ENCODE data around the gene COG1. TPM values are rescaled to one million over a fixed set of nuclear protein-coding genes. Genes with fewer than 3 reads are reported as not detected.

Gene COG1
- total and polyA plus RNA-seq, 9 of the 15 experiments (the other 6 are each of a cell fraction or from before 2014, with no cell fraction given), result 9.5 to 26.8 (median 12.9) TPM

DNA sequence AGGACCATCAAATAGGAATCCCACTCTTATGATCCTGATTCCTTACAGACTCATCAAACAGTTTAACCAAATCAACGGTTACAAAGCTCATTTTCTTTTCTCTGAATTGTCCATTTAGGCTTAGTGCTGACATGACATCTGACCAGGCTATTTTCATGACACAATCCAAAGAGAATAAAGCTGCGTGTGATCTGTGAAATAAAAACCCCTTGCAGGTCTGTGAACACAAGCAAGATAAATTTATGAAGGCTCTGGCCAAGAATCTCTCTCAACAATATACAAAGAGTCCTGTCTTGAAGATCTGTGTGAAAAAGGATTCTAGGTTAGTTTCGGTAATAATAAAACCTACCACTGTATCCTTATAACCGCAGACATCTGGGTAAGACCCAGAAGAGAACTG is 22.0 kb downstream of the COG1 start:
- ATAC-seq (no peak), DNase-seq (ENCODE audit: extremely low read depth in 1 of 4, low spot score in 3 of 4) (no peak), FAIRE-seq (peak; percentile 62)
- Histone ChIP-seq H3K36me3 (ENCODE audit: control insufficient read depth, insufficient read depth, low read length) (peaks cover 42% of the 10 kb centered on the region), H3K4me2 (ENCODE audit: insufficient read depth, low read length) (no peak overlapping the region), H3K4me3 (no peak overlapping the region), H3K9me1 (ENCODE audit: control insufficient read depth, insufficient read depth, low read length) (no peaks in the 10 kb centered on the region), H4K20me1 (replicated peaks; ENCODE audit: control insufficient read depth, insufficient read depth, low read length) (peaks cover 11% of the 10 kb centered on the region; the same call in 1 of the 2 replicates), H3K9me3 (replicated peaks; ENCODE audit: control insufficient read depth, insufficient read depth, low read depth, low read length) (no peaks in the 10 kb centered on the region), H3K79me2 (ENCODE audit: control insufficient read depth, insufficient read depth, low read length) (peaks cover 35% of the 10 kb centered on the region), H2AFZ (ENCODE audit: low read depth, low read length) (no peak overlapping the region), H3K27ac (ENCODE audit: extremely low read depth, low read depth, low read length) (no peak overlapping the region), H3K27me3 (ENCODE audit: control insufficient read depth in 2 of 2, insufficient read depth in 2 of 2, low read length in 2 of 2) (no peaks in the 10 kb centered on the region), H3K9ac (ENCODE audit: insufficient read depth in 1 of 2, low read depth in 2 of 2, low read length in 2 of 2) (no peak overlapping the region), H3K4me1 (replicated peaks in 1 of 2; ENCODE audit: control insufficient read depth in 2 of 2, insufficient read depth in 2 of 2, low read length in 2 of 2) (peaks cover 5 to 8% of the 10 kb centered on the region in 2 experiments; a peak in 3 of 5 replicates)
- POLR2A ChIA-PET, result interaction anchor here (0.5 to 2.2 kb wide), 6 partner anchors 11 to 397 kb away, joined by 3 to 8 read pairs (median 3); a partner anchor contains a TSS
- CTCF ChIA-PET (ENCODE audit: low intra/inter-chr PET ratio), result no interaction called here
- intact Hi-C loops (cut with micrococcal nuclease) (no loop called here), in situ Hi-C loops (cut with MboI) (no loop called here)
- no TSS peak for BruUV-seq (replicated peaks)
- WGBS (ENCODE audit: insufficient coverage, low coverage, missing lambda C conversion rate), result 60% methylated on average over 4 of the region's 4 CpGs
- no peak for TF ChIP-seq RNF2 (IDR thresholded peaks at IDR 0.05)
- no peak for TF ChIP-seq ZBTB17 (CRISPR knock-in tag; IDR thresholded peaks at IDR 0.05)
- TF ChIP-seq FOXM1 (IDR thresholded peaks at IDR 0.05; ENCODE audit: low read depth), result no peak
- TF ChIP-seq FOXM1 (CRISPR knock-in tag; IDR thresholded peaks at IDR 0.05; ENCODE audit: low read depth), result no peak
- TF ChIP-seq ETV5 (CRISPR knock-in tag; IDR thresholded peaks at IDR 0.05; ENCODE audit: low read depth), result no peak
- TF ChIP-seq, protein P1, sequence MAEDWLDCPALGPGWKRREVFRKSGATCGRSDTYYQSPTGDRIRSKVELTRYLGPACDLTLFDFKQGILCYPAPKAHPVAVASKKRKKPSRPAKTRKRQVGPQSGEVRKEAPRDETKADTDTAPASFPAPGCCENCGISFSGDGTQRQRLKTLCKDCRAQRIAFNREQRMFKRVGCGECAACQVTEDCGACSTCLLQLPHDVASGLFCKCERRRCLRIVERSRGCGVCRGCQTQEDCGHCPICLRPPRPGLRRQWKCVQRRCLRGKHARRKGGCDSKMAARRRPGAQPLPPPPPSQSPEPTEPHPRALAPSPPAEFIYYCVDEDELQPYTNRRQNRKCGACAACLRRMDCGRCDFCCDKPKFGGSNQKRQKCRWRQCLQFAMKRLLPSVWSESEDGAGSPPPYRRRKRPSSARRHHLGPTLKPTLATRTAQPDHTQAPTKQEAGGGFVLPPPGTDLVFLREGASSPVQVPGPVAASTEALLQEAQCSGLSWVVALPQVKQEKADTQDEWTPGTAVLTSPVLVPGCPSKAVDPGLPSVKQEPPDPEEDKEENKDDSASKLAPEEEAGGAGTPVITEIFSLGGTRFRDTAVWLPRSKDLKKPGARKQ (CRISPR knock-in tag; IDR thresholded peaks at IDR 0.05), result no peak
- no peak for TF ChIP-seq HLTF (IDR thresholded peaks at IDR 0.05)
- TF ChIP-seq, protein P2, sequence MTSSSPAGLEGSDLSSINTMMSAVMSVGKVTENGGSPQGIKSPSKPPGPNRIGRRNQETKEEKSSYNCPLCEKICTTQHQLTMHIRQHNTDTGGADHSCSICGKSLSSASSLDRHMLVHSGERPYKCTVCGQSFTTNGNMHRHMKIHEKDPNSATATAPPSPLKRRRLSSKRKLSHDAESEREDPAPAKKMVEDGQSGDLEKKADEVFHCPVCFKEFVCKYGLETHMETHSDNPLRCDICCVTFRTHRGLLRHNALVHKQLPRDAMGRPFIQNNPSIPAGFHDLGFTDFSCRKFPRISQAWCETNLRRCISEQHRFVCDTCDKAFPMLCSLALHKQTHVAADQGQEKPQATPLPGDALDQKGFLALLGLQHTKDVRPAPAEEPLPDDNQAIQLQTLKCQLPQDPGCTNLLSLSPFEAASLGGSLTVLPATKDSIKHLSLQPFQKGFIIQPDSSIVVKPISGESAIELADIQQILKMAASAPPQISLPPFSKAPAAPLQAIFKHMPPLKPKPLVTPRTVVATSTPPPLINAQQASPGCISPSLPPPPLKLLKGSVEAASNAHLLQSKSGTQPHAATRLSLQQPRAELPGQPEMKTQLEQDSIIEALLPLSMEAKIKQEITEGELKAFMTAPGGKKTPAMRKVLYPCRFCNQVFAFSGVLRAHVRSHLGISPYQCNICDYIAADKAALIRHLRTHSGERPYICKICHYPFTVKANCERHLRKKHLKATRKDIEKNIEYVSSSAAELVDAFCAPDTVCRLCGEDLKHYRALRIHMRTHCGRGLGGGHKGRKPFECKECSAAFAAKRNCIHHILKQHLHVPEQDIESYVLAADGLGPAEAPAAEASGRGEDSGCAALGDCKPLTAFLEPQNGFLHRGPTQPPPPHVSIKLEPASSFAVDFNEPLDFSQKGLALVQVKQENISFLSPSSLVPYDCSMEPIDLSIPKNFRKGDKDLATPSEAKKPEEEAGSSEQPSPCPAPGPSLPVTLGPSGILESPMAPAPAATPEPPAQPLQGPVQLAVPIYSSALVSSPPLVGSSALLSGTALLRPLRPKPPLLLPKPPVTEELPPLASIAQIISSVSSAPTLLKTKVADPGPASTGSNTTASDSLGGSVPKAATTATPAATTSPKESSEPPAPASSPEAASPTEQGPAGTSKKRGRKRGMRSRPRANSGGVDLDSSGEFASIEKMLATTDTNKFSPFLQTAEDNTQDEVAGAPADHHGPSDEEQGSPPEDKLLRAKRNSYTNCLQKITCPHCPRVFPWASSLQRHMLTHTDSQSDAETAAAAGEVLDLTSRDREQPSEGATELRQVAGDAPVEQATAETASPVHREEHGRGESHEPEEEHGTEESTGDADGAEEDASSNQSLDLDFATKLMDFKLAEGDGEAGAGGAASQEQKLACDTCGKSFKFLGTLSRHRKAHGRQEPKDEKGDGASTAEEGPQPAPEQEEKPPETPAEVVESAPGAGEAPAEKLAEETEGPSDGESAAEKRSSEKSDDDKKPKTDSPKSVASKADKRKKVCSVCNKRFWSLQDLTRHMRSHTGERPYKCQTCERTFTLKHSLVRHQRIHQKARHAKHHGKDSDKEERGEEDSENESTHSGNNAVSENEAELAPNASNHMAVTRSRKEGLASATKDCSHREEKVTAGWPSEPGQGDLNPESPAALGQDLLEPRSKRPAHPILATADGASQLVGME (CRISPR knock-in tag; IDR thresholded peaks at IDR 0.05), result no peak
- TF ChIP-seq, protein P3, sequence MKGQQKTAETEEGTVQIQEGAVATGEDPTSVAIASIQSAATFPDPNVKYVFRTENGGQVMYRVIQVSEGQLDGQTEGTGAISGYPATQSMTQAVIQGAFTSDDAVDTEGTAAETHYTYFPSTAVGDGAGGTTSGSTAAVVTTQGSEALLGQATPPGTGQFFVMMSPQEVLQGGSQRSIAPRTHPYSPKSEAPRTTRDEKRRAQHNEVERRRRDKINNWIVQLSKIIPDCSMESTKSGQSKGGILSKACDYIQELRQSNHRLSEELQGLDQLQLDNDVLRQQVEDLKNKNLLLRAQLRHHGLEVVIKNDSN (CRISPR knock-in tag; IDR thresholded peaks at IDR 0.05), result no peak
- TF ChIP-seq, protein P4, sequence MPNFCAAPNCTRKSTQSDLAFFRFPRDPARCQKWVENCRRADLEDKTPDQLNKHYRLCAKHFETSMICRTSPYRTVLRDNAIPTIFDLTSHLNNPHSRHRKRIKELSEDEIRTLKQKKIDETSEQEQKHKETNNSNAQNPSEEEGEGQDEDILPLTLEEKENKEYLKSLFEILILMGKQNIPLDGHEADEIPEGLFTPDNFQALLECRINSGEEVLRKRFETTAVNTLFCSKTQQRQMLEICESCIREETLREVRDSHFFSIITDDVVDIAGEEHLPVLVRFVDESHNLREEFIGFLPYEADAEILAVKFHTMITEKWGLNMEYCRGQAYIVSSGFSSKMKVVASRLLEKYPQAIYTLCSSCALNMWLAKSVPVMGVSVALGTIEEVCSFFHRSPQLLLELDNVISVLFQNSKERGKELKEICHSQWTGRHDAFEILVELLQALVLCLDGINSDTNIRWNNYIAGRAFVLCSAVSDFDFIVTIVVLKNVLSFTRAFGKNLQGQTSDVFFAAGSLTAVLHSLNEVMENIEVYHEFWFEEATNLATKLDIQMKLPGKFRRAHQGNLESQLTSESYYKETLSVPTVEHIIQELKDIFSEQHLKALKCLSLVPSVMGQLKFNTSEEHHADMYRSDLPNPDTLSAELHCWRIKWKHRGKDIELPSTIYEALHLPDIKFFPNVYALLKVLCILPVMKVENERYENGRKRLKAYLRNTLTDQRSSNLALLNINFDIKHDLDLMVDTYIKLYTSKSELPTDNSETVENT (CRISPR knock-in tag; IDR thresholded peaks at IDR 0.05), result no peak
- TF ChIP-seq, protein P5, sequence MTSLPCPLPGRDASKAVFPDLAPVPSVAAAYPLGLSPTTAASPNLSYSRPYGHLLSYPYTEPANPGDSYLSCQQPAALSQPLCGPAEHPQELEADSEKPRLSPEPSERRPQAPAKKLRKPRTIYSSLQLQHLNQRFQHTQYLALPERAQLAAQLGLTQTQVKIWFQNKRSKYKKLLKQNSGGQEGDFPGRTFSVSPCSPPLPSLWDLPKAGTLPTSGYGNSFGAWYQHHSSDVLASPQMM (CRISPR knock-in tag; IDR thresholded peaks at IDR 0.05), result no peak
- TF ChIP-seq MTA2 (IDR thresholded peaks at IDR 0.05; ENCODE audit: low read depth), result no peak

All from K562 (cell line).